Measurements from ENCODE around the gene TTLL3. TPM values are rescaled to one million over a fixed set of nuclear protein-coding genes. Genes with fewer than 3 reads are reported as not detected.

TTLL3 gene
- total and polyA plus RNA-seq, 2 of the 13 experiments (the other 11 are each of a cell fraction or from before 2014, with no cell fraction given) = 9.5 to 51.2 TPM

- TF ChIP-seq, protein P1, sequence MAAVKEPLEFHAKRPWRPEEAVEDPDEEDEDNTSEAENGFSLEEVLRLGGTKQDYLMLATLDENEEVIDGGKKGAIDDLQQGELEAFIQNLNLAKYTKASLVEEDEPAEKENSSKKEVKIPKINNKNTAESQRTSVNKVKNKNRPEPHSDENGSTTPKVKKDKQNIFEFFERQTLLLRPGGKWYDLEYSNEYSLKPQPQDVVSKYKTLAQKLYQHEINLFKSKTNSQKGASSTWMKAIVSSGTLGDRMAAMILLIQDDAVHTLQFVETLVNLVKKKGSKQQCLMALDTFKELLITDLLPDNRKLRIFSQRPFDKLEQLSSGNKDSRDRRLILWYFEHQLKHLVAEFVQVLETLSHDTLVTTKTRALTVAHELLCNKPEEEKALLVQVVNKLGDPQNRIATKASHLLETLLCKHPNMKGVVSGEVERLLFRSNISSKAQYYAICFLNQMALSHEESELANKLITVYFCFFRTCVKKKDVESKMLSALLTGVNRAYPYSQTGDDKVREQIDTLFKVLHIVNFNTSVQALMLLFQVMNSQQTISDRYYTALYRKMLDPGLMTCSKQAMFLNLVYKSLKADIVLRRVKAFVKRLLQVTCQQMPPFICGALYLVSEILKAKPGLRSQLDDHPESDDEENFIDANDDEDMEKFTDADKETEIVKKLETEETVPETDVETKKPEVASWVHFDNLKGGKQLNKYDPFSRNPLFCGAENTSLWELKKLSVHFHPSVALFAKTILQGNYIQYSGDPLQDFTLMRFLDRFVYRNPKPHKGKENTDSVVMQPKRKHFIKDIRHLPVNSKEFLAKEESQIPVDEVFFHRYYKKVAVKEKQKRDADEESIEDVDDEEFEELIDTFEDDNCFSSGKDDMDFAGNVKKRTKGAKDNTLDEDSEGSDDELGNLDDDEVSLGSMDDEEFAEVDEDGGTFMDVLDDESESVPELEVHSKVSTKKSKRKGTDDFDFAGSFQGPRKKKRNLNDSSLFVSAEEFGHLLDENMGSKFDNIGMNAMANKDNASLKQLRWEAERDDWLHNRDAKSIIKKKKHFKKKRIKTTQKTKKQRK (IDR thresholded peaks at IDR 0.05; ENCODE audit: low read length) = no peak
- TF ChIP-seq ZNF10 (CRISPR knock-in tag; IDR thresholded peaks at IDR 0.05; ENCODE audit: borderline replicate concordance, low read depth) (no peak), ZNF224 (CRISPR knock-in tag; IDR thresholded peaks at IDR 0.05) (no peak), HNRNPUL1 (IDR thresholded peaks at IDR 0.05; ENCODE audit: low read depth, low read length) (no peak), ZNF746 (CRISPR knock-in tag; IDR thresholded peaks at IDR 0.05) (no peak), TBP (CRISPR knock-in tag; IDR thresholded peaks at IDR 0.05) (no peak), ZNF121 (CRISPR knock-in tag; IDR thresholded peaks at IDR 0.05) (no peak), GABPA (IDR thresholded peaks at IDR 0.05; ENCODE audit: low read depth, low read length) (no peak), GABPA (CRISPR knock-in tag; IDR thresholded peaks at IDR 0.05; ENCODE audit: low read depth) (no peak), TEAD3 (CRISPR knock-in tag; optimal IDR thresholded peaks at IDR 0.05; ENCODE audit: borderline replicate concordance) (peak; percentile 19), ZNF768 (CRISPR knock-in tag; IDR thresholded peaks at IDR 0.05) (no peak), ZSCAN12 (CRISPR knock-in tag; IDR thresholded peaks at IDR 0.05) (no peak), BRCA1 (CRISPR knock-in tag; IDR thresholded peaks at IDR 0.05) (no peak), ZNF761 (CRISPR knock-in tag; conservative IDR thresholded peaks at IDR 0.05) (no peak; the same call in 1 of the 2 replicates), TAF15 (IDR thresholded peaks at IDR 0.05; ENCODE audit: low read depth, low read length, poor library complexity, severe bottlenecking) (no peak), ATF6 (CRISPR knock-in tag; conservative IDR thresholded peaks at IDR 0.05) (no peak), HOXD1 (CRISPR knock-in tag; IDR thresholded peaks at IDR 0.05) (no peak), ZNF350 (CRISPR knock-in tag; IDR thresholded peaks at IDR 0.05; ENCODE audit: borderline replicate concordance, low read depth) (no peak), FOXJ3 (CRISPR knock-in tag; IDR thresholded peaks at IDR 0.05; ENCODE audit: borderline replicate concordance) (no peak)
- TF ChIP-seq, protein P2, sequence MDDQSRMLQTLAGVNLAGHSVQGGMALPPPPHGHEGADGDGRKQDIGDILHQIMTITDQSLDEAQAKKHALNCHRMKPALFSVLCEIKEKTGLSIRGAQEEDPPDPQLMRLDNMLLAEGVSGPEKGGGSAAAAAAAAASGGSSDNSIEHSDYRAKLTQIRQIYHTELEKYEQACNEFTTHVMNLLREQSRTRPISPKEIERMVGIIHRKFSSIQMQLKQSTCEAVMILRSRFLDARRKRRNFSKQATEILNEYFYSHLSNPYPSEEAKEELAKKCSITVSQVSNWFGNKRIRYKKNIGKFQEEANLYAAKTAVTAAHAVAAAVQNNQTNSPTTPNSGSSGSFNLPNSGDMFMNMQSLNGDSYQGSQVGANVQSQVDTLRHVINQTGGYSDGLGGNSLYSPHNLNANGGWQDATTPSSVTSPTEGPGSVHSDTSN (CRISPR knock-in tag; IDR thresholded peaks at IDR 0.05; ENCODE audit: borderline replicate concordance) = no peak
- TF ChIP-seq, protein P3, sequence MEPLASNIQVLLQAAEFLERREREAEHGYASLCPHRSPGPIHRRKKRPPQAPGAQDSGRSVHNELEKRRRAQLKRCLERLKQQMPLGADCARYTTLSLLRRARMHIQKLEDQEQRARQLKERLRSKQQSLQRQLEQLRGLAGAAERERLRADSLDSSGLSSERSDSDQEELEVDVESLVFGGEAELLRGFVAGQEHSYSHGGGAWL (CRISPR knock-in tag; IDR thresholded peaks at IDR 0.05) = no peak
These were observed 40.4 kb upstream of the TTLL3 start, which contains the start of gene CAMK1 (continued) for GRCh38 chr3:9769426-9770275.

Measured in HepG2 (cell line).